HG03521 (cell line): ENCODE results near the gene DYNC2LI1.

Experiments
- ATAC-seq: cut with Tn5 transposase; IDR thresholded peaks from one replicate; pipeline ENCODE4 v1.9.1; 2021; ENCODE audit warnings: mild to moderate bottlenecking, moderate library complexity; ENCODE audit not compliant: unreplicated experiment

DYNC2LI1 gene

GRCh38 chr2:43812947-43813346, 39.1 kb downstream of the DYNC2LI1 start:
- no peak for ATAC-seq

- no peak for ATAC-seq
Measured at GRCh38 chr2:43814711-43815110, 40.9 kb downstream of the DYNC2LI1 start.

GRCh38 chr2:43818761-43819160, 44.9 kb downstream of the DYNC2LI1 start:
- no peak for ATAC-seq

- no peak for ATAC-seq
Measured at GRCh38 chr2:43819491-43820163, 45.8 kb downstream of the DYNC2LI1 start.

- ATAC-seq = no peak
Measured at GRCh38 chr2:43822839-43823238, 49.0 kb downstream of the DYNC2LI1 start.

GRCh38 chr2:43823751-43824150, 49.9 kb downstream of the DYNC2LI1 start:
- ATAC-seq = no peak

- no peak for ATAC-seq
Measured at GRCh38 chr2:43824512-43824911, 50.7 kb downstream of the DYNC2LI1 start.

GRCh38 chr2:43824951-43825493, 51.2 kb downstream of the DYNC2LI1 start:
- no peak for ATAC-seq

GRCh38 chr2:43825841-43826240, 52.0 kb downstream of the DYNC2LI1 start:
- no peak for ATAC-seq

GRCh38 chr2:43826305-43827250, 52.7 kb downstream of the DYNC2LI1 start:
- ATAC-seq = no peak

GRCh38 chr2:43831543-43832294, 57.9 kb downstream of the DYNC2LI1 start:
- no peak for ATAC-seq

- ATAC-seq = no peak
Measured at GRCh38 chr2:43832457-43832856, 58.6 kb downstream of the DYNC2LI1 start.

GRCh38 chr2:43837033-43837432, 63.2 kb downstream of the DYNC2LI1 start:
- ATAC-seq = no peak

GRCh38 chr2:43837831-43838559, 64.2 kb downstream of the DYNC2LI1 start:
- ATAC-seq = no peak

- ATAC-seq = no peak
Measured at GRCh38 chr2:43838560-43839267, 64.9 kb downstream of the DYNC2LI1 start, which contains the start of the genes ABCG5 and ABCG8. Gene ABCG5, minus strand, starts transcription at chr2:43838839. Its CDS starts 160 bp downstream, at chr2:43838679. Gene ABCG8, plus strand, starts transcription at chr2:43838971. Its CDS starts 83 bp downstream, at chr2:43839054.

GRCh38 chr2:43839776-43840564, 66.1 kb downstream of the DYNC2LI1 start:
- ATAC-seq = no peak

GRCh38 chr2:43840965-43841364, 67.1 kb downstream of the DYNC2LI1 start:
- no peak for ATAC-seq

GRCh38 chr2:43841949-43842865, 68.4 kb downstream of the DYNC2LI1 start:
- ATAC-seq = no peak
